B cell (primary cell): ENCODE data around the gene BTNL2. TPM values are rescaled to one million over a fixed set of nuclear protein-coding genes. Genes with fewer than 3 reads are reported as not detected.

ENCODE experiments used
- ATAC-seq: fragments of 200-7000 bp; cut with Tn5 transposase; one replicate; pipeline ENCODE4 v1.10.0; 2021; ENCODE audit warnings: low read depth, mild to moderate bottlenecking, moderate number of reproducible peaks, moderate library complexity
- CTCF ChIA-PET: fragments of 350-600 bp; sonication (Branson Sonifier 250); formaldehyde crosslinking; loops from one replicate; lab custom pipeline; 2021; ENCODE audit warnings: antibody characterized with exemption, inconsistent platforms; lab: Charles Lee
- POLR2A ChIA-PET: fragments of 350-600 bp; sonication (Branson Sonifier 250); formaldehyde crosslinking; loops from one replicate; lab custom pipeline; 2021; ENCODE audit warnings: antibody characterized with exemption; lab: Charles Lee
- DNase-seq: peaks from one replicate; pipeline ENCODE4 v3.0.0; 2013
- H2AFZ ChIP-seq: 2 replicates; pipeline ENCODE4 v1.6.1; 2012; ENCODE audit warnings: mild to moderate bottlenecking, low read depth, low read length; ENCODE audit not compliant: insufficient read depth, poor library complexity, severe bottlenecking
- H3K27ac ChIP-seq, 2 donors: 1 replicate in 1 of 2; 2 replicates in 1 of 2; pipeline ENCODE4 v1.5.1; 2012 to 2013; ENCODE audit warnings: low read length in 2 of 2, mild to moderate bottlenecking in 2 of 2, moderate library complexity in 1 of 2
- H3K27me3 ChIP-seq, 4 experiments: fragments of 200-600 bp in 1 of 4; sonication (generic) in 1 of 4; replicated peaks in 1 of 4; 1 replicate in 2 of 4; 2 replicates in 2 of 4; pipeline versions ENCODE4 v1.6.1 to v1.7.0; 2013 to 2016; ENCODE audit warnings: low read length in 3 of 4, mild to moderate bottlenecking in 2 of 4, mixed read lengths in 1 of 4, moderate library complexity in 1 of 4; ENCODE audit not compliant: insufficient read depth in 4 of 4, control insufficient read depth in 3 of 4; ENCODE audit errors: control extremely low read depth in 1 of 4
- H3K36me3 ChIP-seq, 2 experiments: replicated peaks in 1 of 2; 1 replicate in 1 of 2; 2 replicates in 1 of 2; pipeline versions ENCODE4 v1.6.1 to v1.7.1; 2013; ENCODE audit warnings: low read length in 1 of 2; ENCODE audit not compliant: insufficient read depth in 2 of 2, control insufficient read depth in 1 of 2; ENCODE audit errors: control extremely low read depth in 1 of 2, extremely low read depth in 1 of 2
- H3K4me1 ChIP-seq, 2 donors: fragments of 200-600 bp in 1 of 2; sonication (generic) in 1 of 2; 1 replicate in 1 of 2; 2 replicates in 1 of 2; pipeline versions ENCODE4 v1.5.1 to v1.6.1; 2013 to 2017; ENCODE audit warnings: low read length in 2 of 2; ENCODE audit not compliant: control insufficient read depth in 2 of 2, insufficient read depth in 2 of 2
- H3K4me2 ChIP-seq: replicated peaks from 2 replicates; pipeline ENCODE3; 2012; ENCODE audit warnings: mild to moderate bottlenecking, low read depth, low read length; ENCODE audit not compliant: poor library complexity, severe bottlenecking
- H3K4me3 ChIP-seq, 5 experiments: fragments of 200-600 bp in 1 of 5; sonication (generic) in 1 of 5; 1 replicate in 3 of 5; 2 replicates in 2 of 5; pipeline versions ENCODE4 v1.5.1 to v1.7.0; 2011 to 2016; ENCODE audit warnings: low read length in 4 of 5, mild to moderate bottlenecking in 4 of 5, low read depth in 2 of 5, control low read depth in 1 of 5, moderate library complexity in 1 of 5; ENCODE audit not compliant: insufficient read depth in 1 of 5; ENCODE audit errors: control extremely low read depth in 1 of 5, extremely low read depth in 1 of 5
- H3K79me2 ChIP-seq: fragments of 200-600 bp; sonication (generic); one replicate; pipeline ENCODE4 v1.6.0; 2016; ENCODE audit warnings: low read length; ENCODE audit not compliant: control insufficient read depth, insufficient read depth
- H3K9ac ChIP-seq: fragments of 200-600 bp; sonication (generic); 2 replicates; pipeline ENCODE4 v1.6.1; 2017; ENCODE audit warnings: mild to moderate bottlenecking, low read length, moderate library complexity
- H3K9me3 ChIP-seq, 3 donors: one replicate each; pipeline versions ENCODE4 v1.6.1 to v1.7.1; 2013; ENCODE audit warnings: low read length in 2 of 3; ENCODE audit not compliant: control insufficient read depth in 2 of 3, insufficient read depth in 1 of 3; ENCODE audit errors: control extremely low read depth in 1 of 3
- H4K20me1 ChIP-seq: 2 replicates; pipeline ENCODE4 v1.6.0; 2012; ENCODE audit warnings: mild to moderate bottlenecking, low read length; ENCODE audit not compliant: insufficient read depth, control insufficient read depth, poor library complexity, severe bottlenecking
- H3K27ac Mint-ChIP-seq: one replicate; pipeline ENCODE4 v1.8.0; 2021; ENCODE audit warnings: mixed read lengths
- H3K27me3 Mint-ChIP-seq: one replicate; pipeline ENCODE4 v1.8.0; 2021; ENCODE audit warnings: mixed read lengths
- H3K4me1 Mint-ChIP-seq: one replicate; pipeline ENCODE4 v1.8.0; 2021; ENCODE audit warnings: mixed read lengths
- H3K4me3 Mint-ChIP-seq: one replicate; pipeline ENCODE4 v1.8.0; 2021; ENCODE audit warnings: mixed read lengths
- H3K9me3 Mint-ChIP-seq: one replicate; pipeline ENCODE4 v1.8.0; 2022; ENCODE audit warnings: mixed read lengths; ENCODE audit not compliant: insufficient read depth
- CTCF ChIP-seq: fragments of 200-600 bp; IDR thresholded peaks from one replicate; pipeline ENCODE4 v1.8.0; 2022; ENCODE audit warnings: antibody characterized with exemption, mild to moderate bottlenecking
- EZH2 ChIP-seq: IDR thresholded peaks from 2 replicates; pipeline ENCODE4 v1.6.1; 2012; ENCODE audit warnings: borderline replicate concordance, low read depth, mild to moderate bottlenecking, moderate library complexity, low read length; ENCODE audit not compliant: insufficient read depth, poor library complexity, severe bottlenecking
- WGBS: methylation state at CpG from one replicate; pipeline ENCODE4 v1.1.5; 2013; ENCODE audit warnings: missing lambda C conversion rate; ENCODE audit not compliant: insufficient coverage; 5-methylcytosine and 5-hydroxymethylcytosine counted together
- intact Hi-C: fragments of 100-400 bp; cut with micrococcal nuclease; formaldehyde crosslinking; loops from one replicate; pipeline ENCODE4 v1.10.0; 2022
- polyA plus RNA-seq: library from polyadenylated mRNA; depleted of rRNA; stranded (reverse); fragments of >200 nt; gene quantifications from 2 replicates; pipeline ENCODE4 v1.2.3, GENCODE V29; 2012
- total RNA-seq, 2 donors: library from RNA; stranded (reverse); fragments of 120-200 nt in 1 of 2; gene quantifications; 1 replicate in 1 of 2; 2 replicates in 1 of 2; pipeline versions ENCODE4 v1.2.3 to v1.2.4, GENCODE V29; 2013 to 2022

The BTNL2 gene
- total and polyA plus RNA-seq, 2 donors (not counting 1 experiment from before 2014, with no cell fraction given) = not detected

GRCh38 chr6:32393665-32394420 lies 13.1 kb downstream of the BTNL2 start:
- H2AFZ ChIP-seq = no peak overlapping the region

More at GRCh38 chr6:32393665-32394420, 13.1 kb downstream of the BTNL2 start:
- Histone ChIP-seq H3K9me3 (no peaks in the 10 kb centered on the region), H3K36me3 (no peaks in the 10 kb centered on the region), H3K4me3 (no peak overlapping the region), H3K27me3 (peaks cover 0 to 3% (median 0%) of the 10 kb centered on the region in 4 experiments), H3K79me2 (no peaks in the 10 kb centered on the region), H3K4me1 (peaks cover 0 to 13% of the 10 kb centered on the region in 2 donors), H3K9ac (no peak overlapping the region), H4K20me1 (no peaks in the 10 kb centered on the region), H3K27ac (no peak overlapping the region), H3K4me2 (no peak overlapping the region)
- Mint-ChIP-seq H3K4me1 (peaks cover 16% of the 10 kb centered on the region), H3K4me3 (no peak overlapping the region), H3K27me3 (no peaks in the 10 kb centered on the region), H3K27ac (no peak overlapping the region), H3K9me3 (no peaks in the 10 kb centered on the region)
- 35% methylated on average over 4 of the region's 7 CpGs for WGBS
- ChIA-PET POLR2A (no interaction called here), CTCF (interaction anchor here (1.0 kb wide), 1 partner anchor 148 kb away, joined by 3 read pairs; no protein-coding TSS in a partner anchor)
- ATAC-seq (no peak), DNase-seq (no peak)
- TF ChIP-seq CTCF (no peak), EZH2 (no peak)
- intact Hi-C loops = no loop called here
